Lower lobe of right lung (tissue), 2 donors: Measurements from ENCODE around the gene KDM4B. TPM values are rescaled to one million over a fixed set of nuclear protein-coding genes. Genes with fewer than 3 reads are reported as not detected.

Experiments
- ATAC-seq, 2 donors: fragments of 200-7000 bp; cut with Tn5 transposase; one replicate each; pipeline ENCODE4 v1.9.1; 2020 to 2022; ENCODE audit warnings: mild to moderate bottlenecking in 2 of 2, moderate library complexity in 2 of 2
- DNase-seq: peaks from one replicate; pipeline ENCODE4 v3.0.0-alpha.2; 2020
- H3K27ac ChIP-seq: fragments of 200-600 bp; one replicate; pipeline ENCODE4 v1.8.0; 2022
- H3K27me3 ChIP-seq: fragments of 200-600 bp; one replicate; pipeline ENCODE4 v1.8.0; 2022; ENCODE audit warnings: low read depth
- H3K36me3 ChIP-seq: fragments of 200-600 bp; one replicate; pipeline ENCODE4 v1.8.0; 2022; ENCODE audit warnings: mild to moderate bottlenecking
- H3K4me1 ChIP-seq: fragments of 200-600 bp; one replicate; pipeline ENCODE4 v1.8.0; 2022
- H3K4me3 ChIP-seq: fragments of 200-600 bp; one replicate; pipeline ENCODE4 v1.8.0; 2022; ENCODE audit warnings: mild to moderate bottlenecking
- H3K9me3 ChIP-seq: fragments of 200-600 bp; one replicate; pipeline ENCODE4 v1.8.0; 2022
- intact Hi-C: fragments of 100-400 bp; cut with DNase I; formaldehyde crosslinking; loops from one replicate; pipeline ENCODE4 v1.11.0; 2022
- total RNA-seq: library from RNA; stranded (reverse); fragmentation: NEBNext Ultra II Directional; extraction: Animal tissue kit (Norgen Biotek cat#: 25700); gene quantifications from one replicate; pipeline ENCODE4 v1.2.1, GENCODE V29; 2021
- TF ChIP-seq, protein P1 (sequence below): fragments of 200-600 bp; IDR thresholded peaks from one replicate; pipeline ENCODE4 v1.8.0; 2022; ENCODE audit warnings: antibody characterized with exemption, mild to moderate bottlenecking
- donor health status: DM: no; HTN: yes; CAD: no; lungs with severe emphysema.

Gene KDM4B
- total RNA-seq, 1 donor from 2014 or later, result 40.3 TPM

DNA sequence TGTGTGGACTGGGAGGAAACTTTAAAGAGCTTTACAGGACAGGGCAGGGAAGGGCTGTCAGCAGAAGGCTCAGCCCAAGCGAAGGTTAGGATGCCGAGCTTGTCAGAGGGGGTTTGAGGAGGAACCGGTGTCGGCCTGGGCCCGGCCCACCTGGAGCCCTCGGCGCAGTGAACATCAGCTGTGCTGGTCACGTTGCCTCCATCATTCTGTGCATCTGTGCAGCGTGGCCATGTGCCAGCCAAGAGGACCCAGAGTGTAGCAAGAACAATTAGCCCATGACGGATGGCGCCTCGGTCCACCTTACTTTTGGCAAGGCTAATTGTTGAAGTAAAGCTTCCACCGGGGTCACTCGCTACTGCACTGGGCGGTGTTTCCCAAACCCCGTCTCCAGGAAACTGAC, 210.3 kb downstream of the KDM4B start:
- no peaks in the 10 kb centered on the region for H3K9me3 ChIP-seq
- no peaks in the 10 kb centered on the region for H3K36me3 ChIP-seq
- TF ChIP-seq, protein P1, sequence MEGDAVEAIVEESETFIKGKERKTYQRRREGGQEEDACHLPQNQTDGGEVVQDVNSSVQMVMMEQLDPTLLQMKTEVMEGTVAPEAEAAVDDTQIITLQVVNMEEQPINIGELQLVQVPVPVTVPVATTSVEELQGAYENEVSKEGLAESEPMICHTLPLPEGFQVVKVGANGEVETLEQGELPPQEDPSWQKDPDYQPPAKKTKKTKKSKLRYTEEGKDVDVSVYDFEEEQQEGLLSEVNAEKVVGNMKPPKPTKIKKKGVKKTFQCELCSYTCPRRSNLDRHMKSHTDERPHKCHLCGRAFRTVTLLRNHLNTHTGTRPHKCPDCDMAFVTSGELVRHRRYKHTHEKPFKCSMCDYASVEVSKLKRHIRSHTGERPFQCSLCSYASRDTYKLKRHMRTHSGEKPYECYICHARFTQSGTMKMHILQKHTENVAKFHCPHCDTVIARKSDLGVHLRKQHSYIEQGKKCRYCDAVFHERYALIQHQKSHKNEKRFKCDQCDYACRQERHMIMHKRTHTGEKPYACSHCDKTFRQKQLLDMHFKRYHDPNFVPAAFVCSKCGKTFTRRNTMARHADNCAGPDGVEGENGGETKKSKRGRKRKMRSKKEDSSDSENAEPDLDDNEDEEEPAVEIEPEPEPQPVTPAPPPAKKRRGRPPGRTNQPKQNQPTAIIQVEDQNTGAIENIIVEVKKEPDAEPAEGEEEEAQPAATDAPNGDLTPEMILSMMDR, result no peak
- H3K27ac ChIP-seq, result no peak overlapping the region
- H3K27me3 ChIP-seq, result no peaks in the 10 kb centered on the region
- no peaks in the 10 kb centered on the region for H3K4me1 ChIP-seq
- intact Hi-C loops, result no loop called here
- ATAC-seq (no peak), DNase-seq (no peak)
- H3K4me3 ChIP-seq, result no peak overlapping the region

DNA sequence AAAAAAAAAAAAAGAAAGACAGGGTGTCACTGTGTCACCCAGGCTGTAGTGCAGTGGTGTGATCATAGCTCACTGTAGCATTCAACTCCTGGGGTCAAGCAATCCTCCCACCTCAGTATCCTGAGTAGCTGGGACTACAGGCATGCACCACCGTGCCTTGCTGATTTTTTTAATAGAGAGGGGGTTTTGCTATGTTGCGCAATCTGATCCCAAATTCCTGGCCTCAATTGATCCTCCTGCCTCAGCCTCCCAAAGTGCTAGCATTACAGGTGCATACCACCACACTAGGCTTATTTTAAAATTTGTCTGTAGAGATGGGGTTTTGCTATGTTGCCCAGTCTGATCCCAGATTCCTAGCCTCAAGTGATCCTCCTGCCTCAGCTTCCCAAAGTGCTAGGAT, 212.4 kb downstream of the KDM4B start:
- intact Hi-C loops, result no loop called here
- ATAC-seq, result no peak
- no peak overlapping the region for H3K27ac ChIP-seq
- no peaks in the 10 kb centered on the region for H3K4me1 ChIP-seq
- no peak overlapping the region for H3K4me3 ChIP-seq
- H3K9me3 ChIP-seq, result no peaks in the 10 kb centered on the region
- H3K27me3 ChIP-seq, result no peaks in the 10 kb centered on the region
- no peak for DNase-seq
- no peaks in the 10 kb centered on the region for H3K36me3 ChIP-seq
- TF ChIP-seq, protein P1, result no peak

DNA sequence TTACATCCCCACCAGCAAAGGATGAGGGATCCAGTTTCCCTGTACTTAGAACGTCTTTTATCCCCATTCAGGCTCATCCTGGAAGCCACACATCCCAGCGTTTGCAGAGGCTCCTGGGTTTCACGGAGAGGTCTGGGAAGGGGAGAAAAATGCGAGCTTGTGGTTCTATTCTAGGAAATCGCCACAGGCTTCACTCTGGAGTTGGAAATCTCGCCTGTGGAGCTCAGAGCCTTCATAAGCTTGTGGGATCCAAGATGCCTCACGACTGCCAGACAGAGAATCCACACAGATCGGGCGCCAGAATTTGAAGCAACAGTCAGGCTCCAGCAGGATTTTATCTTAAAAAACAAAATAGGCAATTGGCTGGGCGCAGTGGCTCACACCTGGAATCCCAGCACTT, 213.8 kb downstream of the KDM4B start:
- TF ChIP-seq, protein P1, result no peak
- Histone ChIP-seq H3K9me3 (no peaks in the 10 kb centered on the region), H3K4me1 (no peaks in the 10 kb centered on the region), H3K27me3 (no peaks in the 10 kb centered on the region), H3K36me3 (no peaks in the 10 kb centered on the region), H3K27ac (no peak overlapping the region), H3K4me3 (no peak overlapping the region)
- DNase-seq, result no peak
- intact Hi-C loops, result no loop called here
- no peak for ATAC-seq

DNA sequence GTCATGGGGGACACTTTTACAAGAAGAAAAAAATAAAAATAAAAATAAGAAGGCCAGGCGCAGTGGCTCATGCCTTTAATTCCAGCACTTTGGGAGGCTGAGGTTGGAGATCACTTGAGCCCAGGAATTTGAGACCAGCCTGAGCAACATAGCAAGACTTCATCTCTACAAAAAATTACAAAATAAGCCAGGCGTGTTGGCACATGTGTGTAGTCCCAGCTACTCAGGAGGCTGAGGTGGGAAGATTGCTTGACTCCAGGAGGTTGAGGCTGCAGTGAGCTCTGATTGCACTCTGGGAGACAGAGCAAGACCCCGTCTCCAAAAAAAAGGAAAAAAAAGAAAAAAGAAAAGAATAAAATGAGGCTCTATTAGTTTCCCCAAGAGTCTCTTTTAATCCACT, 214.7 kb downstream of the KDM4B start:
- ATAC-seq (no peak), DNase-seq (no peak)
- Histone ChIP-seq H3K36me3 (no peaks in the 10 kb centered on the region), H3K4me1 (no peaks in the 10 kb centered on the region), H3K27me3 (no peaks in the 10 kb centered on the region), H3K27ac (no peak overlapping the region), H3K4me3 (no peak overlapping the region), H3K9me3 (no peaks in the 10 kb centered on the region)
- TF ChIP-seq, protein P1, result no peak
- intact Hi-C loops, result no loop called here

DNA sequence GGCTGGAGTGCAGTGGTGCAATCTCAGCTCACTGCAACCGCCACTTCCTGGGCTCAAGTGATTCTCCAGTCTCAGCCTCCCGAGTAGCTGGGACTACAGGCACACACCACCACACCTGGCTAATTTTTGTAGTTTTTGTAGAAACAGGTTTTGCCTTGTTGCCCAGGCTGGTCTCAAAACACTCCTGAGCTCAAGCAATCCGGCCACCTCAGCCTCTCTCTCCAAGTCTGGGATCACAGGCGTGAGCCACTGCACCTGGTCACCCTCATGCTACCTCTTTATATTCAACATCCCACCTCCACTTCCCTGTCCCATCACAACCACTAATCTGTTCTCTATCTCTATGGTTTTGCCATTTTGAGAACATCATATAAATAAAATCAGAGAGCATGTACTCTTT, 216.0 kb downstream of the KDM4B start:
- TF ChIP-seq, protein P1, result no peak
- DNase-seq, result no peak
- no peak overlapping the region for H3K4me3 ChIP-seq
- intact Hi-C loops, result no loop called here
- no peak overlapping the region for H3K27ac ChIP-seq
- H3K4me1 ChIP-seq, result no peaks in the 10 kb centered on the region
- no peaks in the 10 kb centered on the region for H3K27me3 ChIP-seq
- H3K36me3 ChIP-seq, result no peaks in the 10 kb centered on the region
- ATAC-seq, result no peak
- H3K9me3 ChIP-seq, result no peaks in the 10 kb centered on the region
